NB4 (cell line): Measurements from ENCODE around the gene KHNYN.

Source experiments
- CTCF ChIP-seq: IDR thresholded peaks from one replicate; pipeline ENCODE4 v1.5.1; 2012; ENCODE audit warnings: low read depth, low read length
- POLR2A ChIP-seq: IDR thresholded peaks from 2 replicates; pipeline ENCODE4 v1.6.1; 2011; ENCODE audit warnings: mild to moderate bottlenecking; ENCODE audit not compliant: insufficient read length; ENCODE audit errors: extremely low read depth

DNA sequence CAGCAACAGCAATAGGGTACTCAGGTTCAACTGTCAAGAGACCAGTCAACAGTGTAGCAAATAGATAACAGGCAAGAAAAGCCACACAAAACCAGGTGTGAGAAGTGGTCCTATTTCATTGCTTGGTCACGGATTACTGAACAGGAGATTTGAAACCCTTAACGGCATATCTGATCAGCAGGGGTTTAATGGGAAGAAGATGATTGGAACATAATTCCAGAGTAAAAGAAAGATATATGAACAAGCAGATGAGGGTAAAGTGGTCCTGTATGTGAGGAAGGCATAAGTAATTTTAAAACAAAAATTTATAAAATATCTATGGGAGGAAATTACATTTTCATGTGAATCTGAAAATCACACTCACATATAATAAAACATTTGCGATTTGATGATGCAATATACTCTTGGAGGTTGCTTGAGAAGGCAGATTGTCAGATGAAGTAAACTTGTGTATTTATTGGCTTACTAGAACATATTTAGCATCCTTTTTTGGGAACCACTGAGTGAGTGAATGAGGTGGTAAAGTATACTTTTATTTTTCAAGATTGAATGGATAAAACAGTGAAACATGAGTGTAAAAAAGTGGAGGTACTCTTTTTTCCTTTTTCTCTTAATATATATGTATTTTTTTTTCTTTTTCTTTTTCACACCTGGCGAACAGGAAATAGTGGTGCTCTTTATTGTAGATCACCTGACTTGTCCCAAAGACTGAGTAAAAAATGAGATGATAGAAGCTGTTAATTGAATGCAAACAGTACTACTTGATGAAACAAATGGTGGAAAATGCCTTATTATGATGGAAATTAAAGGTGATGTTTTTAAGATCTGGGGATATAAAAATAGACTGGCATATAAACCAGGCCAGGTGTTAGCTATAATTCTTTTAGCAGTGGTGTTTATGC lies 34.4 kb downstream of the KHNYN start:
- TF ChIP-seq CTCF (no peak), POLR2A (no peak)
